ENCODE measurements around the gene UBASH3A. TPM values are rescaled to one million over a fixed set of nuclear protein-coding genes. Genes with fewer than 3 reads are reported as not detected.

Gene UBASH3A
- total and polyA plus RNA-seq, 9 donors, result 0.15 to 0.85 (median 0.24) TPM; not detected in 2

GRCh38 chr21:42440187-42440792, 36.6 kb downstream of the UBASH3A start:
- WGBS, 3 donors, result 70 to 78% (median 75%) methylated on average over 12 of the region's 12 CpGs
- Histone ChIP-seq H3K4me3 (no peak overlapping the region), H3K4me1 (ENCODE audit: insufficient read depth) (no peaks in the 10 kb centered on the region), H3K27ac (no peak overlapping the region), H3K27me3 (no peaks in the 10 kb centered on the region), H3K36me3 (no peaks in the 10 kb centered on the region), H3K9me3 (no peaks in the 10 kb centered on the region)
- DNase-seq, result no peak
- no peak for TF ChIP-seq CTCF (IDR thresholded peaks at IDR 0.05)
- TF ChIP-seq POLR2A (IDR thresholded peaks at IDR 0.05), result no peak
- no peak for TF ChIP-seq EP300 (IDR thresholded peaks at IDR 0.05)
- intact Hi-C loops (cut with DNase I), result no loop called here

- TF ChIP-seq CTCF (IDR thresholded peaks at IDR 0.05), result no peak
- TF ChIP-seq POLR2A (IDR thresholded peaks at IDR 0.05), result no peak
- TF ChIP-seq EP300 (IDR thresholded peaks at IDR 0.05), result no peak
Measured at GRCh38 chr21:42441963-42442362, 38.3 kb downstream of the UBASH3A start.

GRCh38 chr21:42443181-42443785, 39.6 kb downstream of the UBASH3A start:
- 84 to 86% (median 85%) methylated on average over 15 of the region's 15 CpGs for WGBS, 3 donors
- no peak overlapping the region for H3K4me3 ChIP-seq
- no peaks in the 10 kb centered on the region for H3K27me3 ChIP-seq
- no peak for TF ChIP-seq EP300 (IDR thresholded peaks at IDR 0.05)
- TF ChIP-seq CTCF (IDR thresholded peaks at IDR 0.05), result no peak
- TF ChIP-seq POLR2A (IDR thresholded peaks at IDR 0.05), result no peak
- no peaks in the 10 kb centered on the region for H3K36me3 ChIP-seq
- no peak for DNase-seq
- H3K27ac ChIP-seq, result no peak overlapping the region
- no peaks in the 10 kb centered on the region for H3K4me1 ChIP-seq (ENCODE audit: insufficient read depth)
- intact Hi-C loops (cut with DNase I), result no loop called here
- H3K9me3 ChIP-seq, result no peaks in the 10 kb centered on the region

More at GRCh38 chr21:42441963-42442362, 38.3 kb downstream of the UBASH3A start:
- Histone ChIP-seq H3K4me1 (ENCODE audit: insufficient read depth) (no peaks in the 10 kb centered on the region), H3K36me3 (no peaks in the 10 kb centered on the region), H3K27me3 (no peaks in the 10 kb centered on the region), H3K4me3 (no peak overlapping the region), H3K27ac (no peak overlapping the region), H3K9me3 (no peaks in the 10 kb centered on the region)
- intact Hi-C loops (cut with DNase I), result no loop called here
- DNase-seq, result no peak
- WGBS, 3 donors, result 64 to 81% (median 77%) methylated on average over 6 of the region's 6 CpGs

GRCh38 chr21:42443876-42444744, 40.4 kb downstream of the UBASH3A start:
- Histone ChIP-seq H3K27me3 (no peaks in the 10 kb centered on the region), H3K9me3 (no peaks in the 10 kb centered on the region), H3K27ac (no peak overlapping the region), H3K4me3 (no peak overlapping the region), H3K4me1 (ENCODE audit: insufficient read depth) (no peaks in the 10 kb centered on the region), H3K36me3 (no peaks in the 10 kb centered on the region)
- TF ChIP-seq CTCF (IDR thresholded peaks at IDR 0.05) (no peak), POLR2A (IDR thresholded peaks at IDR 0.05) (no peak), EP300 (IDR thresholded peaks at IDR 0.05) (no peak)
- intact Hi-C loops (cut with DNase I), result no loop called here
- WGBS, 3 donors, result 68 to 73% (median 72%) methylated on average over 33 to 34 of the region's 34 CpGs
- no peak for DNase-seq
